GM19467 (cell line): ENCODE results near the gene TPPP2.

Source experiments
- ATAC-seq: cut with Tn5 transposase; IDR thresholded peaks from one replicate; pipeline ENCODE4 v1.9.1; 2021; ENCODE audit warnings: mild to moderate bottlenecking, moderate library complexity; ENCODE audit not compliant: unreplicated experiment

Gene TPPP2

DNA sequence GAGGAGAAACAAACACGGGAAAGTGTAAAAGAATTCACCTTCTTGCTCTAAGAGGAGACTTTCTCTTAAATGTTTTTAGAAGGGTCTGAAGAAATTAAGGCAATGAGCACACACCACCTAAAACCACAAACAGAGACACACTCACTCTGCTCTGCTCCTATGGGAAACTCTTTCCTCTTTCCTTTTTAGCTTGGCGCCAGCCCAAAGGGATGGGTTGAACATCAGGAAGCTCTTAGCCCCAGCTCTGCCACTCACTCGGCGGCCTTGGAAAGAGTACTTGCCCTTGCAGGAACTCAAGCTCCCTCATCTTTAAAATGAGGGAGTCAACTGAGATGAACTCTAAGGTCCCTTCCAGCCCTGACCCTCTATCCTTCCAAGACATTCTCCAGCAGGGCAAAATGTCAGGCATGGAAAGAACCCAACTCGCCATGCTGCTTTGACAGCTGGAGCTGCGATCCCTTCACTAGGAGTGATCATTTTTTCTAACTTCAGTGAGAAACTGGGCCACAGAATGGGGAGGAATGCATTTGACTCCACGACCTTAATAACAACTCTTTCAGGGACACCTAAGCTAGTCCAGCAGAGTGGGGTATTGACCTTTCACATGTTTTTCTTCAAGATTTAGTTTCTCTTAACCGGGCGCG is 26.6 kb downstream of the TPPP2 start:
- ATAC-seq: no peak

DNA sequence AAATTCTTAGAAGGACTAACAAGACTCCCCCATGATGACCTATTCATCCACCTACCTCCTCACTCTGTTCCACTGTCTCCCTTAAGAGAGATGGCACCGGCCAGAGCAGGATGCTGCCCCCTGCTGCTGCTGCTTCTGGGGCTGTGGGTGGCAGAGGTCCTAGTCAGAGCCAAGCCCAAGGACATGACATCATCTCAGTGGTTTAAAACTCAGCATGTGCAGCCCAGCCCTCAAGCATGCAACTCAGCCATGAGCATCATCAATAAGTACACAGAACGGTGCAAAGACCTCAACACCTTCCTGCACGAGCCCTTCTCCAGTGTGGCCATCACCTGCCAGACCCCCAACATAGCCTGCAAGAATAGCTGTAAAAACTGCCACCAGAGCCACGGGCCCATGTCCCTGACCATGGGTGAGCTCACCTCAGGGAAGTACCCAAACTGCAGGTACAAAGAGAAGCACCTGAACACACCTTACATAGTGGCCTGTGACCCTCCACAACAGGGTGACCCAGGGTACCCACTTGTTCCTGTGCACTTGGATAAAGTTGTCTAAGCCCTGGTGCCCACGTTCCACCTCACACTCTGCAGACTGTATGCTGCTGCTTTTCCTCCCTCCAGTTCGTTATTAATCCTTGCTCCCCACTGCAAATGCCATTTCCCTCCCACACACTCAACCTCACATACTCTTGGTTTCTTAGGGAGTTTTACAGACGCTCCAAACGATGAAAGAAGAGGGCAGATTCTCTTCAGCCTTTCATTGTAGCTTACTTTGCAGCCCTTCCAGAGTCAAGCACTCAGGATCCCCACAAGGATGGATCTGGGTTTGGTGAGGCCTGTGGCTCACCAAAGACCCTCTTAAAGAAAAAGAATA is 28.0 kb downstream of the TPPP2 start, which contains the start of gene RNASE8:
Gene RNASE8 (plus strand): TSS at position 20 of the 873 bp plus-strand sequence. CDS start 71 bp downstream, at position 91.
- no peak for ATAC-seq

DNA sequence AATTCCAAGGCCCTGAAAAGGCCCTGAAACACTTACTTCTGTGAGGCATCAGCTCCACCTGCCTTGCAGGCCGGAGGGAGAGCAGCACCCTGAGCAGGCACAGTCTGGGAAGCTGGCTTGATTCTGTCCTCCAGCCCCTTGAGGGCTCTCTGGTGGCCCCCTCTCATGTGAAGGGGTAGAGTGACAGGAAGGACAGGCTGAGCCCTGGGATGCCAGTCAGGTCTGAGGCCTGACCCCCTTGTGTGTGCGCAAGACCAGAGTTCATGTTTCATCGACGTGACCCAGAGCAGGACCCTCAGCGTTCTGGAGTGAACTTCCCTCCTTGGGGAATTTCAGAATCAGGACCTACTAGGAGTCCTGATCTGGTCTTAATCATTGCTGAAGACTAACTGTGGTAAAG is 28.9 kb downstream of the TPPP2 start:
- no peak for ATAC-seq

DNA sequence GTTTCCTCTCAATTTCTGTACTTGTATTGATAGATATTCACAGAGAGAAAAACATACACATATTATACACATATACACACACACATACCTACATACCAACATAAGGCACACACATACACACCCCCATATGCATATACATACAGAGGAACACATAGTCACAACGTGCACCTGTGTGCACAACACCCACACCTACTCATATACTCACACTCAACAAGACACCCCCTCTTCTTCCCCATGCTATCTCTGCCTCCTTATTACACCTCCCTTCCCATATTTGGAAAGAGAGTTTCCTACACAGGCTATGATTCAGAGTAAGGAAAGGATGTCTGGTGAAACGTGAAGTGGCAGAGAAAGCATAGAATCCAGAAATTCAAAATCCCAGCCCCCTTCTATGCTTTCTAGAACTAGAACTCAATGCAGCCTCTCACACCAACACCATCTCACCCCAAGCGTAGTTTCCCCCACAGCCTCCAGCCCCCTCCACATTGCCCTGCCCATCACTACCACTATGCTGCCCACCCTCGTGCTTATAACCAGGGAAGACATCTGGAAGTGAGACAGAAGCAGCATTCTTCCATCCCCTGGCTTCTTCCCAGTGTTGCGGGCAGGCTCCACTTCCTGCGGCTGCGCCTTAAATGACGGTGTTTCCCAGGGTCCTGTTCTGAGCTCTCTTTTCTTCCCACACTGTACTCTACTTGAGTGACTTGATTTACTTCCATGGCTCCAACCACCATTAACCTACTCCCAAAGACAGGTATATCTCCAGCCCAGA is 30.0 kb downstream of the TPPP2 start:
- no peak for ATAC-seq

DNA sequence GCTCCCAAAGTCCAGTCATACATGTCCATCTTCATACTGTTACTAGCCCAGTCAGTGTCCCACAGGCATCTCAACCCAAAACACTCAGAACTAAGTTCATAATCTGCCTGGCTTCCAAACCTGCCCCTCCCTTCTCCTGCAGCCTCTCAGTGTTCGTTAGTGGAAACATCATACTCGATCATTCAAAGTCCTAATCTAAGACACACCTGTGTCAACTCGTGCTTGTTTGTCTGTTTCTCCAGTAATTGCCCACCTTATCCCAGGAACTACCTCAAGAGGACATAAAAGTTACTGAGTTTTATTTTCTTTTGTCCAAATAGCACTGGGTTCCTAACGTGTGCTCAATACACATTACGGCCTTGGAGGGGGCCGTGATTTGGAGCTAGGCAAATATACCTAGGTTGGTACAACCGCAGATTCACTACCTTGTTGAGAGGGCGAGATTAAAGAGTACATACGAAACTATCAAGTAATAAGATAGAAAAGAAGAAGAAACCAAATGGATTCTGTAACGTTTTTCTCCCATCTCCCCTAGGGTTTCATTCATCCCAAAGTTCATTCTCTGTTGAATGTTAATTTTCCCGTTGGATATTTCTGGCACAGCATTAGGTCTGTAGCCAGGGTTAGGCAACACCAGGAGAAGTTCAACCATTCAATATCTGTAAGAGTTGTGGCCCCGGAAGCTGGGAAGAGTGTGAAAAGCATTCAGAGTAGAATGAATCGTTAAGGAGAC is 30.8 kb downstream of the TPPP2 start:
- ATAC-seq: no peak

DNA sequence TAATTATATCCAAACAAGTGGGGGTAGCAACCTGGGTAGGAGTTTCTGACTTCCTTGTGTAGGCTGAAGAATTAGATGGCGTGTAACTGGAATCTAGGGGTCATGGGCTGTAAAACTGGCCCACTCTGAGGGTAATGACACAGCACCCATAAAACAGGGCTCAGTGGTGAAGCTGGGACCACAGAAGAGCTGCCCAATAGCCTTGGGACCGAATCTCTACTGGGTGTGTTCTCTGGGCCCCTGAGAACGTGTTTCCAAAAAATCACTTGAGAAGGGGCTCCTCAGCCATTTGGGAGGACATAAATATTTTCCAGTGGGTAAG is 31.3 kb downstream of the TPPP2 start:
- ATAC-seq: no peak

DNA sequence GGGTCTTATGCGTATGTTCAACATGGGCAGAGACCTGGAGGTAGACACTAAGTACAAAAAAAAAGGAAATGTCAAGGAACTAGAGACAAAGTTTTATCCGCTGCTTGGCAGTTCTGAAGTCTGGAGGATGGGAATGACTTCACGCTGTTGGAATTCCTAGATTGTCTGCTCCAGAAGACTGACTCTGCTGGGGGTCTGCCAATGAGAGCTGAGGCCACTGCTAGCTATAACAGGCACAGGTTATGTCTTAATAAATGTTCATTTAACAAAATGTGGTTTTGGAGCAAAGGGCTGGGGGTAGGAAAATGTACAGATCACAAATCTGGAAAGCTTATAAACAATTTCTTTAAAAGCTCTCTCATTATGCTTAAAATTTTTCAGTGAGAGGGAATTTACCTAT is 33.5 kb downstream of the TPPP2 start:
- no peak for ATAC-seq

DNA sequence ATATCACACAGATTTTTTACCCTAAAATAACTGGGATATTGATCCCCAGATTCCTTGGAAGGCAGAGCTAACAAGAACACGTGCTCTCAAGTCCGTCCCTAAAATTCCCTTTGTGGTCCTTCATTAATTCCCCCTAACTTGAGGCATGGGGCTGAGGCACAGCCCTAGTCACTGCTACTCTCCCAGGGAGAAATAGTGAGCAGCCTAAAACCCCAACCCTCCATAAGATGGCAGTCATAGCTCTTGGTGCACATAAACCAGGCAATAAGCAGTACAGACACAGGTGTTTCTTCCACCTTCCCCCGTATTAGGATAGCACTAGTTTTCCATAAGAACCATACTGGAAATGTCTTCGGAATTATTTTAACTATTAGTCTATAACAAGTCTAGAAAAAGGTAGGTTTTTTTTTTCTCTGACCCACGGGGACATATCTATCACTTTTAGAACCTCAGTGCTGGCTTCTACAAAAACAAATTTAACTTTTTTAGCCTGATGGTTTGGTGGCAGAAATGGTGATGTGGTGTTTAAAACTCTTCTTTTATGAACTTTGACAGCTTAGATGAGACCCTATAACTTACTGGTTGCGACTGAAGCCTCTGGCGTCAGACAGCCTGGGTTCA is 37.0 kb downstream of the TPPP2 start:
- no peak for ATAC-seq

DNA sequence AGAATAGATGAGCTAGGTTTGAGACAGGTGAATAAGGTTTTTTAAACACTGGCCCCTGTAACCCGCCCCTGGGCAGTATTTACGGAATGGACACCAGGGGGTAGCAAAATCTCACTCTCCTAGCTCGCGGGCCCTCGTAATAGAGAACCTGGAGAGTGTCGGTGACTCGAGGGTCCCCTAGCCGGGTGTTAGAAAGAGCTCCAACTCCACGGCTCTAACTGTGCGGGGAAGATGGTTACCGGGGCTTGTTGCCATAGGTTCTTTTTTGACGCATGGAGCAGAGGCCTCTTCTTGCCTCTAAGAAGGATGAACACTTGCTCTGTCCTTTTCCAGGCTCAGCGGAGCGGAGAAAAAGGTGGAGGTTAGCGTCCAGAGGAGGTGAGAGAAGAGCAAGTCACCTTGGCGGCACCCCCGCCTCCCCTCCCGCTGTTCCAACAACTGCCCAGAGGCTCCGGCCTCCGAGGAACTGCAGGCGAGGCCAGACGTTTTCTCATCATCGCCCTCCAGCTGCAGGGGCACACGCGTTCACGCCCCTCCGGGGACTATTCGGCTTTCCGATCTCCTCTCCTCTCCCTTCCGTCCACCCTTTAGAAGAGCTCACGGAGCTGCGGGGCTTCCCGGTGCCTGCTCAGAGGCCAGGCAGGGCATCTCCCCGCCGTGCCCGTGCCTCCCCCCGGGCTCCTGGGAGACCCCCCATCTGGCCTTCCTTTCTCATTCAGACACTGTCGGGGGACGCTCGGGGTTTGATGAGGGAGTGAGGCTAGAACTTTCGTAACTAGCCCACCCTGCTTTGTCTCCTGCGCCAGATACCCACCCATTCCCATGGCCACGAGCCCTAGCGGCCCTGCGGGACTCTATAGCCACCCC is 38.7 kb downstream of the TPPP2 start:
- ATAC-seq: no peak

DNA sequence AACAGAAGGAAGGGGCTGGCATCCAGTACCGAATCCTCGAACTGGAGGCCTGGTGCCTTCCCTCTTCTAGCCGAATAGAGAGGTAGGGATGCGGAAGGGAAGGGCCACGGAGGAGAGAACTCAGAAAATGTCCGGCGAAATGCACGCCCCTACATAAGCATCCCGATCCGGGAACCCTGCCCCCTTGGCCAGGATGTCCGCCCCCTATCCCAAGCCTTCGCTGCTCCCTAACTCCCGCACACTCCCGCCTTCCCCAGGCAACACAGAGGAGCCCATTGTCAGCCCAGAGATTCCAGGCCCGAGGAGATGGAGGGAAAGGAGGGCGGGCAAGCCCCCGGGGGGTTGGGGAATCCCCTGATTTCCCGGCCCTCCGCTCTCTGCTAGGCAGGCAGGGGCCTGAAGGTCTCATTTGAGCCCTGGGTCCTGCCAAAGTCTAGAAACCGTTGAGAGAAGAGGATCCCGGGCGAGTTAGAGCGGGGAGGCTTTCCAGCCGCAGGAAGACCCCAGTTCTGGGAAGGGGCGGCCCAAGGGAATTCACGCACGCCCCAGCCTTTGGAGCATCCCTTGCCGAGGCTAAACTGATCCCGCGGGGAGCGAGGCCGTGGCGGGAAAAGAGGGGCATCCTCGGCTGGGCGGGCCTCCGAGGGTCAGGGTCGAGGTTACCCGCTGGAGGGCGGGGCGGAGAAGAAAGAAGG is 39.5 kb downstream of the TPPP2 start:
- ATAC-seq: no peak

DNA sequence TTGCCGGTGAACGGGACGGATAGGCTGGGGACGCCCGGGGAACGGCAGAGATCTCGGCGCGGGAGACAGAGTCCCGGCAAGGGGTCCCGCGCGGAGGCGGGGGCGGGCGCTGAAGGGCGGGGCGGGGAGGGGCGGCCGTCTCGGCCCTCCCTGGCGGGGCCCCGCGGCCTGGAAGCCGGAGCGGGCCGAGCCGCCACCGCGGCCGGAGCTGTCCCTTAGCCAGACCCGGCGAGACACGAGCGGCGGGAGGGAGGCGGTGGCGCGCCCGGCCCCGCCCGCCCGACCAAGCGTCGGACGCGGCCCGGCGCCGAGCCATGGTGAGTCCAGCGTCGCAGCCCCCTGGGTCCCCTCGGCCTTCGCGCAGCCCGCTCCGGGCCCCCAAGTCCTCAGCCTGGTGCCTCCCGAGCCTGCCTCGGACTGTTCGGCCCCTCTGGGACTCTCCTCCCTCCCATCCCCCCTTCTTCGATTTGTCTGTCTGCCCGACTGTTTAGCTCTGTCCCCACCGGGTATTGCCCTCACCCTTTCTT is 40.1 kb downstream of the TPPP2 start, which contains the start of gene ARHGEF40:
Gene ARHGEF40 (plus strand): TSS at position 222 of the 527 bp plus-strand sequence. CDS start 93 bp downstream, at position 315.
- no peak for ATAC-seq

DNA sequence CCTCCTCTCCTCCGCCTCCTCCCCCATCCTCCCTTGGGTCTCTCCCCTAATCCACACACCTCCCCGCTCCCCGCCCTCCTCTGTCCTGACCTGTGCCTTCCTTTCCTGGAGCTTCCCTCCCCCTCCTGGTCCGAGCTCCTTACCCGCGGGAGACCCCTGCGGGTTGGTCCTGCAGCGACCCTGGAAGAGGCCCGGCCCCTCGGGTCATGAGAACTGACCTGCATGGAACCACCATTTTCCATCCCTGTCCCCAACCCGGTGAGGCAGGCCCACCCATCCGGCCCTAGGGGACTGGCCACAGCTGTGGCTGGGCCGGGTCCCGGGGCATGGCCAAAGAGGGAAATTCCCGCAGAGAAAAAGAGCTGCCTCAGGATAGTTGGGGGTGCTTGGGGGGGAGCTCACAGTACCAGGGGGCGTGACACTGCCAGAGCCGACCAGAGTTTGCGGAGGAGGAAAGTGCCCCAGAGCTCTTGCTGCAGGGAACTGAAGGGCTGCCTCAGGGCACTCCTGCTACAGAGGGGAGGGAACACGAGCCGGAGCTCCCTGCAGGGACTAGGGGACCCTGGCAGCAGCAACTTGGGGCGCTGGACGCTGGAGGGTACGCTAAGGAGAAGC is 40.7 kb downstream of the TPPP2 start:
- ATAC-seq: no peak

DNA sequence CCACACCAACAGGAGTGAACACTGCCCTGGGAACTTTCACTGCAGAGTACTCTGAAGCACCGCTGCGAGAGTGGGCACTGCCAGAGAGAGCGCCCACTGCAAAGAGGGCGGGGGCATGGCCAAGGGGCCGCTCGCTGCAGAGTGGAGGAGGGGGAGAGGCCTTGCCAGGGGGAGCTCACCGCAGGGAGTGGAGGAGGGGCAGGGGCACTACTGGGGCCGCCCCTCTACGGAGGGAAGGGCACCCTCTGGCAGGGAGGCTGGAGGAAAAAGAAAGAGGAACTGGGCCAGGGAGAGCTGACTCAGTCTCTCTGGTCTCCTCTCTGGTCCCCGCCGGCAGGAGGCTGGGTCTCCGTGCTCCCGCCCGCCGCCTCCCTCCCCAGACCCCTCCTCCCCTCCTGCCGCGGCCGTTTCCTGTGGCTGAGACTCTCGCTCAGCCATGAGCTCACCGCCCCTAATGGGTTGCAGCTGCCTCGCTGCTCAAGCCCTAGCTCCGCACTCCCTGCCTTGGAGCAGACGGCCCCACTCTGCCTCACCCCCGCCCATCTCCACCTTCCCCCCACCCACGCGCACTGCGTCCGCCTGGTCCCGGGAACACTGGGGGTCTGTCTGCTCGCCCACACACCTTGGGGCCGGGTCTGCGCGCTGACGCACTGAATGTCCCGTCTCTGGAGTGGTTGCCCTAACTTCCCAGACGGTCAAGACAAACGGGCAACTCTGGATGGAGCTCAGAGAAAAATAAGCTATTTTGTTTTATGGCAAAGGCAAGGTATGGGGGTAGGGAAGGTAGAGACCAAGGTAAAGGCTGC is 41.4 kb downstream of the TPPP2 start:
- ATAC-seq: peak; percentile 70

DNA sequence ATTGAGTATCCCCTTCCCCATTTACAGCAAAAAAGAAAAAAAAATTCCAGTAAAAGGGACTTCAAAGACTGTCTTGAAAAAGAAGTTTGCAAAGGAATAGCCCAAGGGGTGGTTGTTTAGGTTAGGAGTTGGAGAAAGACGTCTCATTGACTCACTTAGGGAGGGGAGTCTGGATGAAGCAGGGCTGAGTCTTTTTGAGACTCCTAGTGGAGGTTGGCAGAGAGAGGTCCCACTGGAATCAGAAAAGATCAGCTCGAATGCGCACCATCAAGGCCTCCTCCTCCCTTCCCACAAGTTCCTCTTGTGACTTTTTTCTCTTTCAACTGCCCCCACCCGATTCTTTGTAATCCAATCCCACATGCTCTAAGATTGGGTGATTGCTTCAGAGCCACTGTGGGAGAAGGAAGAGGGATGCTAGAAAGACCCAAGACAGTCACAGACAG is 42.0 kb downstream of the TPPP2 start:
- no peak for ATAC-seq

DNA sequence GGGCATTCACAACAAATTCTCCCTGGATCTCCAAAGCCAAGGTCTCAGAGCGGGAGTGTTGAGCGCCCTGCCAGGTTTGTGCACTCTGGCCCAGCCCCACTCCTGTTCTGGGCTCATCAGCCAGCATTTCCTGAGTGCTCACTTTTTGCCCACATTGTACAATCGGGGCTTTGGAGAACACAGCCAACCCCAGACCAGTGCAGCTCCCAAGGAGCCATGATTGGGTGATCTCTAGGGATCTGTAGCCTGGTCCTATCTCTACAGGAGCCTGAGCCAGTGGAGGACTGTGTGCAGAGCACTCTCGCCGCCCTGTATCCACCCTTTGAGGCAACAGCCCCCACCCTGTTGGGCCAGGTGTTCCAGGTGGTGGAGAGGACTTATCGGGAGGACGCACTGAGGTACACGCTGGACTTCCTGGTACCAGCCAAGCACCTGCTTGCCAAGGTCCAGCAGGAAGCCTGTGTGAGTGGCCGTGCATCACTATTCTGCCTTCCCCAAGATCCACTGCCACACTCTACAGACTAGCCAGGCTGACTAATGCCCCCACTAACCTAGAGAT is 42.8 kb downstream of the TPPP2 start:
- ATAC-seq: no peak

DNA sequence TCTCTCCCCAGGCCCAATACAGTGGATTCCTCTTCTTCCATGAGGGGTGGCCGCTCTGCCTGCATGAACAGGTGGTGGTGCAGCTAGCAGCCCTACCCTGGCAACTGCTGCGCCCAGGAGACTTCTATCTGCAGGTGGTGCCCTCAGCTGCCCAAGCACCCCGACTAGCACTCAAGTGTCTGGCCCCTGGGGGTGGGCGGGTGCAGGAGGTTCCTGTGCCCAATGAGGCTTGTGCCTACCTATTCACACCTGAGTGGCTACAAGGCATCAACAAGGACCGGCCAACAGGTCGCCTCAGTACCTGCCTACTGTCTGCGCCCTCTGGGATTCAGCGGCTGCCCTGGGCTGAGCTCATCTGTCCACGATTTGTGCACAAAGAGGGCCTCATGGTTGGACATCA is 43.9 kb downstream of the TPPP2 start:
- no peak for ATAC-seq
